Gastroesophageal sphincter (tissue), 4 donors: ENCODE results near the gene ATP9B. TPM values are rescaled to one million over a fixed set of nuclear protein-coding genes. Genes with fewer than 3 reads are reported as not detected.

Experiments
- ATAC-seq: fragments of 150-250 bp; one replicate; pipeline ENCODE4 v1.9.1; 2016; ENCODE audit warnings: mild to moderate bottlenecking, moderate library complexity
- H3K27ac ChIP-seq, 4 donors: fragments of 200-600 bp; sonication (generic) in 3 of 4; 1 replicate in 3 of 4; 2 replicates in 1 of 4; pipeline ENCODE4 v1.5.1; 2016 to 2019
- H3K27me3 ChIP-seq: fragments of 200-600 bp; sonication (generic); one replicate; pipeline ENCODE4 v1.5.1; 2019
- H3K36me3 ChIP-seq, 2 donors: fragments of 200-600 bp; sonication (generic); one replicate each; pipeline ENCODE4 v1.5.1; 2019; ENCODE audit warnings: control low read depth in 1 of 2
- H3K4me1 ChIP-seq, 3 donors: fragments of 200-600 bp; sonication (generic); 1 replicate in 2 of 3; 2 replicates in 1 of 3; pipeline ENCODE4 v1.5.1; 2016 to 2019; ENCODE audit warnings: control low read depth in 2 of 3
- H3K4me3 ChIP-seq, 2 donors: fragments of 200-600 bp; sonication (generic); one replicate each; pipeline ENCODE4 v1.5.1; 2019; ENCODE audit warnings: mild to moderate bottlenecking in 1 of 2, moderate library complexity in 1 of 2
- H3K9me3 ChIP-seq, 3 donors: fragments of 200-600 bp; sonication (generic); one replicate each; pipeline ENCODE4 v1.5.1; 2017 to 2019; ENCODE audit warnings: control low read depth in 2 of 3
- CTCF ChIP-seq, 4 experiments: fragments of 200-600 bp in 2 of 4; fragments of 450-650 bp in 2 of 4; sonication (generic) in 1 of 4; IDR thresholded peaks; one replicate each; pipeline ENCODE4 v1.5.1; 2017 to 2019; ENCODE audit warnings: antibody characterized with exemption in 4 of 4, mild to moderate bottlenecking in 2 of 4, moderate library complexity in 2 of 4
- EP300 ChIP-seq: sonication (generic); formaldehyde crosslinking; IDR thresholded peaks from one replicate; pipeline ENCODE4 v1.6.1; 2017; ENCODE audit warnings: antibody characterized with exemption, mild to moderate bottlenecking
- POLR2A ChIP-seq, 2 donors: fragments of 450-650 bp; IDR thresholded peaks; one replicate each; pipeline ENCODE4 v1.6.1; 2017; ENCODE audit warnings: antibody characterized with exemption in 2 of 2, mild to moderate bottlenecking in 2 of 2, moderate library complexity in 1 of 2
- POLR2AphosphoS5 ChIP-seq: sonication (generic); formaldehyde crosslinking; IDR thresholded peaks from one replicate; pipeline ENCODE4 v1.6.1; 2017; ENCODE audit warnings: antibody characterized with exemption
- WGBS, 2 donors: methylation state at CpG; one replicate each; pipeline ENCODE4 v1.1.5; 2018; ENCODE audit warnings: low coverage in 1 of 2; 5-methylcytosine and 5-hydroxymethylcytosine counted together
- total RNA-seq, 4 donors: library from RNA; depleted of rRNA; stranded (reverse); fragments of >200 nt; gene quantifications; one replicate each; pipeline ENCODE4 v1.1.0, GENCODE V29; 2016

Gene ATP9B
- total RNA-seq, 4 donors from 2014 or later, result 16.6 to 48.7 (median 33.7) TPM

- Histone ChIP-seq H3K27me3 (no peaks in the 10 kb centered on the region), H3K36me3 (peaks cover 0 to 6% of the 10 kb centered on the region in 2 donors), H3K4me1 (peaks cover 0 to 57% (median 20%) of the 10 kb centered on the region in 3 donors), H3K27ac (peak overlapping the region in 2 of 4 donors; percentile 86 to 95), H3K4me3 (no peak overlapping the region), H3K9me3 (no peaks in the 10 kb centered on the region)
- no peak for TF ChIP-seq POLR2A (IDR thresholded peaks at IDR 0.05)
- no peak for TF ChIP-seq EP300
- WGBS, 2 donors, result 89 to 100% methylated on average over 2 to 3 of the region's 12 CpGs
- no peak for ATAC-seq
Observed at GRCh38 chr18:79404567-79404910, 335.3 kb downstream of the ATP9B start.

- Histone ChIP-seq H3K4me3 (no peak overlapping the region), H3K27ac (peak overlapping the region in 3 of 4 donors; percentile 45 to 95 (median 86)), H3K36me3 (peaks cover 0 to 8% of the 10 kb centered on the region in 2 donors), H3K4me1 (peaks cover 0 to 53% (median 18%) of the 10 kb centered on the region in 3 donors), H3K9me3 (no peaks in the 10 kb centered on the region), H3K27me3 (no peaks in the 10 kb centered on the region)
- no peak for ATAC-seq
- WGBS, 2 donors, result 67 to 80% methylated on average over 3 to 16 of the region's 23 CpGs
- TF ChIP-seq EP300 (no peak), POLR2A (IDR thresholded peaks at IDR 0.05) (no peak), POLR2AphosphoS5 (no peak), CTCF (IDR thresholded peaks at IDR 0.05) (no peak)
Observed at GRCh38 chr18:79405019-79405780, 336.0 kb downstream of the ATP9B start.

- Histone ChIP-seq H3K36me3 (peaks cover 0 to 16% of the 10 kb centered on the region in 2 donors), H3K27ac (peak overlapping the region in 3 of 4 donors; percentile 45 to 95 (median 86)), H3K4me1 (peaks cover 0 to 50% (median 18%) of the 10 kb centered on the region in 3 donors), H3K9me3 (no peaks in the 10 kb centered on the region), H3K4me3 (peak overlapping the region in 1 of 2 donors; percentile 4), H3K27me3 (no peaks in the 10 kb centered on the region)
- TF ChIP-seq POLR2AphosphoS5 (no peak), POLR2A (IDR thresholded peaks at IDR 0.05) (no peak), CTCF (IDR thresholded peaks at IDR 0.05) (no peak), EP300 (no peak)
- ATAC-seq, result peak; percentile 14
- 64 to 68% methylated on average over 18 to 22 of the region's 27 CpGs for WGBS, 2 donors
Observed at GRCh38 chr18:79405781-79406575, 336.8 kb downstream of the ATP9B start.

GRCh38 chr18:79406708-79407107 is 337.5 kb downstream of the ATP9B start:
- TF ChIP-seq EP300 (no peak), POLR2A (IDR thresholded peaks at IDR 0.05) (no peak), POLR2AphosphoS5 (no peak), CTCF (IDR thresholded peaks at IDR 0.05) (no peak)
- WGBS, 2 donors, result no CpG with 5 or more reads among the region's 30 CpGs
- peak overlapping the region in 1 of 4 donors; percentile 45 for H3K27ac ChIP-seq
- no peak for ATAC-seq
- H3K4me1 ChIP-seq, result peaks cover 0 to 44% (median 18%) of the 10 kb centered on the region in 3 donors
- no peaks in the 10 kb centered on the region for H3K9me3 ChIP-seq
- no peaks in the 10 kb centered on the region for H3K27me3 ChIP-seq
- H3K4me3 ChIP-seq, result no peak overlapping the region
- H3K36me3 ChIP-seq, result peaks cover 0 to 23% of the 10 kb centered on the region in 2 donors

GRCh38 chr18:79409313-79409712 is 340.1 kb downstream of the ATP9B start:
- peaks cover 0 to 27% (median 0%) of the 10 kb centered on the region in 3 donors for H3K4me1 ChIP-seq
- H3K9me3 ChIP-seq, result no peaks in the 10 kb centered on the region
- H3K36me3 ChIP-seq, result peaks cover 0 to 50% of the 10 kb centered on the region in 2 donors
- no peak for ATAC-seq
- no peak overlapping the region for H3K4me3 ChIP-seq
- WGBS, 2 donors, result 48 to 78% methylated on average over 2 to 3 of the region's 3 CpGs
- H3K27me3 ChIP-seq, result no peaks in the 10 kb centered on the region
- TF ChIP-seq POLR2A (IDR thresholded peaks at IDR 0.05), result no peak
- no peak for TF ChIP-seq EP300
- no peak for TF ChIP-seq CTCF (IDR thresholded peaks at IDR 0.05)
- no peak for TF ChIP-seq POLR2AphosphoS5
- no peak overlapping the region for H3K27ac ChIP-seq
